HepG2 (cell line): ENCODE measurements around the gene SNRNP25.

ENCODE experiments used
- CEBPB ChIP-seq: IDR thresholded peaks from 2 replicates; pipeline ENCODE4 v1.6.1; 2011; ENCODE audit warnings: low read depth, low read length, improper control_type of control experiment, borderline replicate concordance
- HNF4G ChIP-seq, 2 experiments: sonication (generic) in 1 of 2; formaldehyde crosslinking in 1 of 2; IDR thresholded peaks; 2 replicates each; pipeline versions ENCODE4 v1.4.0 to v1.6.1; 2011 to 2020; ENCODE audit warnings: borderline replicate concordance in 2 of 2, low read depth in 2 of 2, mild to moderate bottlenecking in 2 of 2, low read length in 1 of 2, missing genetic modification reagents in 1 of 2, moderate library complexity in 1 of 2
- SMARCC2 ChIP-seq: fragments of 450-650 bp; IDR thresholded peaks from 2 replicates; pipeline ENCODE4 v1.6.1; 2017; ENCODE audit warnings: antibody characterized with exemption, mild to moderate bottlenecking

GRCh38 chr16:33877-34647 lies 19.6 kb upstream of the SNRNP25 start:
- TF ChIP-seq SMARCC2 (no peak), HNF4G (IDR thresholded peaks at IDR 0.05; ENCODE audit: borderline replicate concordance, low read depth, low read length) (no peak), HNF4G (CRISPR knock-in tag; IDR thresholded peaks at IDR 0.05; ENCODE audit: borderline replicate concordance, low read depth) (no peak), CEBPB (no peak)
